Gastrocnemius medialis (tissue), 4 donors: ENCODE measurements around the gene TOB1. TPM values are rescaled to one million over a fixed set of nuclear protein-coding genes. Genes with fewer than 3 reads are reported as not detected.

Experiments
- ATAC-seq, 2 donors: fragments of 150-250 bp; one replicate each; pipeline ENCODE4 v1.9.1; 2016
- DNase-seq, 2 donors: peaks; one replicate each; pipeline ENCODE4 v3.0.0-alpha.2; 2019
- H3K27ac ChIP-seq, 4 donors: fragments of 200-600 bp; sonication (generic); 1 replicate in 1 of 4; 2 replicates in 3 of 4; pipeline ENCODE4 v1.5.1; 2016 to 2018; ENCODE audit warnings: mild to moderate bottlenecking in 2 of 4, moderate library complexity in 1 of 4
- H3K27me3 ChIP-seq, 3 donors: fragments of 200-600 bp; sonication (generic) in 2 of 3; 1 replicate in 1 of 3; 2 replicates in 2 of 3; pipeline versions ENCODE4 v1.5.1 to v1.6.0; 2016 to 2019; ENCODE audit warnings: mild to moderate bottlenecking in 1 of 3, moderate library complexity in 1 of 3
- H3K36me3 ChIP-seq, 2 donors: fragments of 200-600 bp; sonication (generic) in 1 of 2; one replicate each; pipeline ENCODE4 v1.5.1; 2017 to 2018
- H3K4me1 ChIP-seq, 2 donors: fragments of 200-600 bp; sonication (generic) in 1 of 2; one replicate each; pipeline ENCODE4 v1.5.1; 2016 to 2017; ENCODE audit warnings: mild to moderate bottlenecking in 2 of 2
- H3K4me3 ChIP-seq, 4 donors: fragments of 200-600 bp; sonication (generic) in 3 of 4; 1 replicate in 1 of 4; 2 replicates in 3 of 4; pipeline ENCODE4 v1.5.1; 2016 to 2019; ENCODE audit warnings: mild to moderate bottlenecking in 2 of 4
- H3K9me3 ChIP-seq, 3 donors: fragments of 200-600 bp; sonication (generic) in 2 of 3; 1 replicate in 1 of 3; 2 replicates in 2 of 3; pipeline ENCODE4 v1.5.1; 2016 to 2019
- POLR2A ChIP-seq, 2 donors: fragments of 450-650 bp; IDR thresholded peaks; one replicate each; pipeline ENCODE4 v1.6.1; 2017; ENCODE audit warnings: antibody characterized with exemption in 2 of 2, mild to moderate bottlenecking in 2 of 2, moderate library complexity in 2 of 2
- in situ Hi-C, 4 donors: fragments of 200-750 bp; cut with MboI; loops; one replicate each; pipeline versions ENCODE4 v1.15.0 to v1.8.0; 2017; ENCODE audit warnings: low sequenced_read_pairs in 4 of 4
- intact Hi-C: fragments of 100-400 bp; cut with DNase I; formaldehyde crosslinking; loops from one replicate; pipeline ENCODE4 v1.15.1; 2023; ENCODE audit warnings: low total_unique reads
- total RNA-seq, 4 donors: library from RNA; depleted of rRNA; stranded (reverse); fragments of >200 nt; gene quantifications; one replicate each; pipeline versions ENCODE4 v1.1.0 to v1.2.3, GENCODE V29; 2016
- TF ChIP-seq, protein P1 (sequence below), 5 experiments: fragments of 450-650 bp in 3 of 5; fragments of 200-600 bp in 2 of 5; sonication (generic) in 2 of 5; IDR thresholded peaks in 4 of 5; conservative IDR thresholded peaks in 1 of 5; 1 replicate in 4 of 5; 2 replicates in 1 of 5; pipeline ENCODE4 v1.5.1; 2016 to 2019; ENCODE audit warnings: antibody characterized with exemption in 5 of 5, mild to moderate bottlenecking in 3 of 5, moderate library complexity in 3 of 5

TOB1 gene
- total RNA-seq, 4 donors from 2014 or later = 13.6 to 53.5 (median 28.2) TPM

GRCh38 chr17:50817838-50818237 lies 48.3 kb downstream of the TOB1 start:
- no peaks in the 10 kb centered on the region for H3K9me3 ChIP-seq
- ATAC-seq (no peak), DNase-seq (no peak)
- peaks cover 0 to 6% of the 10 kb centered on the region in 2 donors for H3K4me1 ChIP-seq
- H3K27ac ChIP-seq = no peak overlapping the region
- intact Hi-C loops (loop anchor here (1.0 kb wide), 1 partner anchor 23 kb away; no protein-coding TSS in a partner anchor), in situ Hi-C loops (no loop called here)
- H3K27me3 ChIP-seq = no peaks in the 10 kb centered on the region
- TF ChIP-seq, protein P1, sequence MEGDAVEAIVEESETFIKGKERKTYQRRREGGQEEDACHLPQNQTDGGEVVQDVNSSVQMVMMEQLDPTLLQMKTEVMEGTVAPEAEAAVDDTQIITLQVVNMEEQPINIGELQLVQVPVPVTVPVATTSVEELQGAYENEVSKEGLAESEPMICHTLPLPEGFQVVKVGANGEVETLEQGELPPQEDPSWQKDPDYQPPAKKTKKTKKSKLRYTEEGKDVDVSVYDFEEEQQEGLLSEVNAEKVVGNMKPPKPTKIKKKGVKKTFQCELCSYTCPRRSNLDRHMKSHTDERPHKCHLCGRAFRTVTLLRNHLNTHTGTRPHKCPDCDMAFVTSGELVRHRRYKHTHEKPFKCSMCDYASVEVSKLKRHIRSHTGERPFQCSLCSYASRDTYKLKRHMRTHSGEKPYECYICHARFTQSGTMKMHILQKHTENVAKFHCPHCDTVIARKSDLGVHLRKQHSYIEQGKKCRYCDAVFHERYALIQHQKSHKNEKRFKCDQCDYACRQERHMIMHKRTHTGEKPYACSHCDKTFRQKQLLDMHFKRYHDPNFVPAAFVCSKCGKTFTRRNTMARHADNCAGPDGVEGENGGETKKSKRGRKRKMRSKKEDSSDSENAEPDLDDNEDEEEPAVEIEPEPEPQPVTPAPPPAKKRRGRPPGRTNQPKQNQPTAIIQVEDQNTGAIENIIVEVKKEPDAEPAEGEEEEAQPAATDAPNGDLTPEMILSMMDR (IDR thresholded peaks at IDR 0.05 in 4 of 5, conservative IDR thresholded peaks at IDR 0.05 in 1 of 5) = no peak
- TF ChIP-seq POLR2A (IDR thresholded peaks at IDR 0.05) = no peak
- no peak overlapping the region for H3K4me3 ChIP-seq
- H3K36me3 ChIP-seq = no peaks in the 10 kb centered on the region

DNA sequence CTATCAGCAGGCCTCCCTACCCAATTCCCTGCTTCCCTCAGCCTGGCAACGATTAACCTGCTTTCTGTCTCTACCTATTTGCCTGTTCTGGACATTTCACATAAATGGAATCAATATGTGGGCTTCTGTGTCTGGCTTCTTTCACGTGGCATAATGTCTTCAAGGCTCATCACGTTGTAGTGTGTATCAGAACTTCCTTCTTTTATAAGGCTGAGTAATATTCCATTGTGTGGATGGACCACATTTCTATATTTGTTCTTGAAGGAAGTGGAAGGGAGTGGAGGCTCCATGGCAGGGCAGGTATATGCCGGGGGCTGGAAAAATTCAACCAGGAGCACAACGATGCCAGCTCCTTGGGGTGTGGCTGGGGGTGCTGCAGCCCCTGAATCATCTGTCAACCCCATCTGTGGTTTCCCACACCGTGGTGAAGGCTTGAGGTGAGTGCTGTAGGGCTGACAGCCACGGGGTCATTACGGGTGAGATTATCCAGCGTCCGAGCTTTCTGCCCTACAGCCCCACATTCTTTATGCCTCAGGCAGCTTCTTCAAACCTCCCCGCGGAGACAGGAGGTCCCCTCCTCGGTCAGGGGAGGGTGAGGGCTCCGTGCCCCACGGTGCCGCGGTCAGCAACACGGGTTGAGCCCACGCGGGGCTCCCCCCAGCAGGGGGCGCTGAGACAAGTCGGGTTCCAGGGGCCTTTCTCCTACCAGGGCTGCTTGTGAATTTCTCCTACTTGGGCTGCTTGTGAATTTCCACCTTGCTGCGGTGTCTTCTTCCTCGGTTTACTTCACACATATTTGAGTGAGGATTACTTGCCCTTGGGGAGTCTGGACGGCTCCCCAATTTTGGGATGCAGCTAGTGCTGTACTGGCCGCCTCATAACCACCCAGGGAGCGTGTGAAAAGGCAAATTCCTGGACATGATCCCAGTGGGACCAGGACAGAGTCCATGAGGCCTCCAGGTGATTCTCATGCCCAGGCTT lies 49.1 kb downstream of the TOB1 start:
- Histone ChIP-seq H3K36me3 (no peaks in the 10 kb centered on the region), H3K4me3 (peak overlapping the region in 1 of 4 donors; percentile 34), H3K4me1 (peaks cover 0 to 6% of the 10 kb centered on the region in 2 donors), H3K27me3 (no peaks in the 10 kb centered on the region), H3K27ac (no peak overlapping the region), H3K9me3 (no peaks in the 10 kb centered on the region)
- ATAC-seq (peak; percentile 71 to 76), DNase-seq (peak in 1 of 2 donors; percentile 29)
- intact Hi-C loops = loop anchor here (1.0 kb wide), 1 partner anchor 24 kb away; no protein-coding TSS in a partner anchor
- TF ChIP-seq, protein P1 (IDR thresholded peaks at IDR 0.05 in 4 of 5, conservative IDR thresholded peaks at IDR 0.05 in 1 of 5) = peak; percentile 62 to 88 (median 80)
- TF ChIP-seq POLR2A (IDR thresholded peaks at IDR 0.05) = no peak
- in situ Hi-C loops = no loop called here

DNA sequence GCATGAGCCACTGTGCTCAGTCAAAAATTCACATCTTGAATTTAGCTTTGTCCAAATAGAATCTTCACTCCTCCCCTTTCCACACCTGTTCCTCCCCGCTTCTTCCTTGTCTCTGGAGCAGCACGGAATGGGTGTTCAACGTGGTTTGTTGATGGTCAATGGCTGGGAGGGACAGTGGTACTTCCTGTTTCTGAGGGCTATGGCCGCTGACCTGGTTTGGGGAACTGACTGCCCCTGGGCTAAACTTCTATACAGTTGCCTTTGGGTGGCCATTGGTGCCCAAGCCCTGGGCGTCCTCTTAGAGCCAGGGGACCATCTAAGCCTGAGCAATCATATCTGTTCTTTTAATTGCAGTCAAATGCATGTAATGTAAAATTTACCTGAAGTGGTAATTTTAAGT lies 49.9 kb downstream of the TOB1 start:
- ATAC-seq = no peak
- Histone ChIP-seq H3K36me3 (no peaks in the 10 kb centered on the region), H3K27ac (no peak overlapping the region), H3K4me3 (no peak overlapping the region), H3K9me3 (no peaks in the 10 kb centered on the region), H3K4me1 (peaks cover 0 to 6% of the 10 kb centered on the region in 2 donors), H3K27me3 (no peaks in the 10 kb centered on the region)
- intact Hi-C loops = no loop called here
- TF ChIP-seq, protein P1 (IDR thresholded peaks at IDR 0.05 in 4 of 5, conservative IDR thresholded peaks at IDR 0.05 in 1 of 5) = no peak
- TF ChIP-seq POLR2A (IDR thresholded peaks at IDR 0.05) = no peak
- DNase-seq = no peak
- in situ Hi-C loops = no loop called here

GRCh38 chr17:50815400-50815799 lies 50.8 kb downstream of the TOB1 start:
- intact Hi-C loops (no loop called here), in situ Hi-C loops (no loop called here)
- DNase-seq (no peak), ATAC-seq (no peak)
- Histone ChIP-seq H3K4me3 (no peak overlapping the region), H3K36me3 (no peaks in the 10 kb centered on the region), H3K27me3 (no peaks in the 10 kb centered on the region), H3K27ac (no peak overlapping the region), H3K4me1 (peaks cover 0 to 6% of the 10 kb centered on the region in 2 donors), H3K9me3 (no peaks in the 10 kb centered on the region)
- TF ChIP-seq, protein P1 (IDR thresholded peaks at IDR 0.05 in 4 of 5, conservative IDR thresholded peaks at IDR 0.05 in 1 of 5) = no peak
- TF ChIP-seq POLR2A (IDR thresholded peaks at IDR 0.05) = no peak
